H1 (cell line): ENCODE measurements around the gene SLC23A3. TPM values are rescaled to one million over a fixed set of nuclear protein-coding genes. Genes with fewer than 3 reads are reported as not detected.

Source experiments
- CTCF ChIA-PET: fragments of 300-600 bp; sonication (Branson Sonifier 250); formaldehyde crosslinking; loops from one replicate; lab custom pipeline; 2021; ENCODE audit not compliant: partially characterized antibody; lab: Charles Lee
- POLR2A ChIA-PET: fragments of 300-600 bp; sonication (Branson Sonifier 250); formaldehyde crosslinking; loops from one replicate; lab custom pipeline; 2021; ENCODE audit warnings: inconsistent platforms; ENCODE audit not compliant: partially characterized antibody; lab: Charles Lee
- DNase-seq, 2 experiments: peaks; one replicate each; pipeline versions ENCODE4 v3.0.0 to v3.0.0-alpha.2; 2010 to 2022; ENCODE audit warnings: low spot score in 2 of 2, low read depth in 1 of 2, mixed read lengths in 1 of 2
- FAIRE-seq: peaks from 2 replicates; lab custom pipeline; 2011; peaks lifted over from hg19 to GRCh38; lab: Jason Lieb, UNC
- H2AFZ ChIP-seq: 2 replicates; pipeline ENCODE4 v1.8.1; 2012; ENCODE audit warnings: low read length, inconsistent platforms
- H2AK5ac ChIP-seq: 2 replicates; pipeline ENCODE4 v1.6.1; 2013; ENCODE audit warnings: low read depth, low read length
- H2BK120ac ChIP-seq: replicated peaks from 2 replicates; pipeline ENCODE3; 2013; ENCODE audit warnings: low read depth, low read length, inconsistent platforms
- H2BK12ac ChIP-seq: 2 replicates; pipeline ENCODE4 v1.6.1; 2013; ENCODE audit warnings: low read depth, low read length
- H2BK15ac ChIP-seq: 2 replicates; pipeline ENCODE4 v1.6.1; 2013; ENCODE audit warnings: low read length
- H2BK20ac ChIP-seq: 2 replicates; pipeline ENCODE4 v1.6.1; 2013; ENCODE audit warnings: low read length
- H2BK5ac ChIP-seq: 2 replicates; pipeline ENCODE4 v1.6.1; 2013; ENCODE audit warnings: low read depth, low read length
- H3K14ac ChIP-seq: 2 replicates; pipeline ENCODE4 v1.6.1; 2013; ENCODE audit warnings: inconsistent platforms; ENCODE audit not compliant: insufficient read length
- H3K18ac ChIP-seq: 2 replicates; pipeline ENCODE4 v1.6.1; 2013; ENCODE audit warnings: low read length; ENCODE audit errors: extremely low read depth
- H3K23ac ChIP-seq: 2 replicates; pipeline ENCODE4 v1.6.1; 2013; ENCODE audit warnings: inconsistent platforms; ENCODE audit not compliant: insufficient read length
- H3K23me2 ChIP-seq: 2 replicates; pipeline ENCODE4 v1.6.1; 2013; ENCODE audit warnings: low read depth, low read length
- H3K27ac ChIP-seq: 2 replicates; pipeline ENCODE4 v1.6.1; 2011; ENCODE audit warnings: low read depth, low read length, inconsistent platforms
- H3K27me3 ChIP-seq, 4 experiments: replicated peaks in 1 of 4; 1 replicate in 1 of 4; 2 replicates in 3 of 4; pipeline versions ENCODE4 v1.6.1 to v1.8.1; 2011 to 2013; ENCODE audit warnings: low read length in 3 of 4, mild to moderate bottlenecking in 3 of 4, inconsistent platforms in 2 of 4, mixed read lengths in 2 of 4, moderate library complexity in 1 of 4; ENCODE audit not compliant: control insufficient read depth in 3 of 4, insufficient read depth in 3 of 4; ENCODE audit errors: extremely low read depth in 1 of 4
- H3K36me3 ChIP-seq, 4 experiments: 2 replicates each; pipeline versions ENCODE4 v1.6.1 to v1.8.1; 2011 to 2013; ENCODE audit warnings: mild to moderate bottlenecking in 4 of 4, low read length in 3 of 4, moderate library complexity in 2 of 4, control low read depth in 1 of 4, inconsistent platforms in 1 of 4; ENCODE audit not compliant: insufficient read depth in 4 of 4, control insufficient read depth in 2 of 4
- H3K4ac ChIP-seq: replicated peaks from 2 replicates; pipeline ENCODE3; 2013; ENCODE audit warnings: low read length, low read depth, mixed read lengths, inconsistent platforms; ENCODE audit not compliant: insufficient read length
- H3K4me1 ChIP-seq, 4 experiments: replicated peaks in 1 of 4; 1 replicate in 1 of 4; 2 replicates in 3 of 4; pipeline versions ENCODE4 v1.6.1 to v1.8.1; 2011 to 2013; ENCODE audit warnings: low read length in 3 of 4, inconsistent platforms in 2 of 4, mixed read lengths in 1 of 4; ENCODE audit not compliant: insufficient read depth in 4 of 4, control insufficient read depth in 3 of 4
- H3K4me2 ChIP-seq, 2 experiments: 2 replicates each; pipeline versions ENCODE4 v1.6.1 to v1.8.1; 2011 to 2013; ENCODE audit warnings: low read depth in 2 of 2, low read length in 2 of 2, control low read depth in 1 of 2, inconsistent platforms in 1 of 2, mild to moderate bottlenecking in 1 of 2; ENCODE audit not compliant: insufficient read depth in 1 of 2
- H3K4me3 ChIP-seq, 4 experiments: fragments of 200-600, 300-600 bp in 1 of 4; sonication (generic), shearing (Covaris generic), sonication (Bioruptor Twin) in 1 of 4; 2 replicates each; pipeline versions ENCODE4 v1.5.1 to v1.8.1; 2011 to 2016; ENCODE audit warnings: low read length in 4 of 4, low read depth in 3 of 4, control low read depth in 2 of 4, inconsistent platforms in 2 of 4, mild to moderate bottlenecking in 2 of 4, mixed read lengths in 1 of 4, moderate library complexity in 1 of 4; ENCODE audit not compliant: insufficient read depth in 2 of 4; ENCODE audit errors: extremely low read depth in 1 of 4
- H3K56ac ChIP-seq: replicated peaks from 2 replicates; pipeline ENCODE3; 2013; ENCODE audit warnings: low read depth, mild to moderate bottlenecking, mixed read lengths, low read length, inconsistent platforms; ENCODE audit not compliant: insufficient read length
- H3K79me1 ChIP-seq: 2 replicates; pipeline ENCODE4 v1.6.1; 2013; ENCODE audit warnings: low read depth, low read length, control low read depth
- H3K79me2 ChIP-seq, 2 experiments: 2 replicates each; pipeline versions ENCODE4 v1.6.1 to v1.8.1; 2012 to 2013; ENCODE audit warnings: low read length in 2 of 2, mild to moderate bottlenecking in 2 of 2, inconsistent platforms in 1 of 2; ENCODE audit not compliant: insufficient read depth in 2 of 2, control insufficient read depth in 1 of 2
- H3K9ac ChIP-seq, 4 experiments: replicated peaks in 1 of 4; 1 replicate in 1 of 4; 2 replicates in 3 of 4; pipeline versions ENCODE4 v1.6.1 to v1.8.1; 2011 to 2013; ENCODE audit warnings: low read depth in 3 of 4, low read length in 3 of 4, control low read depth in 2 of 4, mild to moderate bottlenecking in 2 of 4, moderate library complexity in 2 of 4, inconsistent platforms in 1 of 4; ENCODE audit errors: extremely low read depth in 1 of 4
- H3K9me3 ChIP-seq, 2 experiments: 2 replicates each; pipeline versions ENCODE4 v1.6.1 to v1.8.1; 2012 to 2013; ENCODE audit warnings: mild to moderate bottlenecking in 2 of 2, moderate library complexity in 2 of 2, control low read depth in 1 of 2, inconsistent platforms in 1 of 2, low read depth in 1 of 2, low read length in 1 of 2, mixed read lengths in 1 of 2; ENCODE audit not compliant: insufficient read depth in 2 of 2
- H4K20me1 ChIP-seq, 2 experiments: replicated peaks in 1 of 2; 2 replicates each; pipeline versions ENCODE3 to v1.8.1; 2011 to 2013; ENCODE audit warnings: inconsistent platforms in 2 of 2, low read length in 2 of 2, mild to moderate bottlenecking in 1 of 2; ENCODE audit not compliant: insufficient read depth in 2 of 2, control insufficient read depth in 1 of 2
- H4K5ac ChIP-seq: 2 replicates; pipeline ENCODE4 v1.6.1; 2013; ENCODE audit warnings: low read length, low read depth, mixed read lengths, inconsistent platforms; ENCODE audit not compliant: insufficient read length
- H4K8ac ChIP-seq: 2 replicates; pipeline ENCODE4 v1.8.0; 2013; ENCODE audit warnings: mild to moderate bottlenecking, moderate library complexity, low read length, inconsistent platforms; ENCODE audit not compliant: insufficient read depth; ENCODE audit errors: extremely low read depth
- H4K91ac ChIP-seq: replicated peaks from 2 replicates; pipeline ENCODE3; 2013; ENCODE audit warnings: low read length, mixed read lengths, inconsistent platforms; ENCODE audit not compliant: insufficient read length
- BACH1 ChIP-seq: IDR thresholded peaks from 2 replicates; pipeline ENCODE4 v1.6.1; 2012; ENCODE audit warnings: low read length, improper control_type of control experiment
- GTF2F1 ChIP-seq: IDR thresholded peaks from 2 replicates; pipeline ENCODE4 v1.6.1; 2012; ENCODE audit warnings: low read depth, low read length, improper control_type of control experiment, borderline replicate concordance
- HDAC6 ChIP-seq: IDR thresholded peaks from one replicate; pipeline ENCODE4 v1.7.1; 2012; ENCODE audit warnings: low read depth, mild to moderate bottlenecking, inconsistent platforms, low read length, moderate library complexity
- NANOG ChIP-seq: IDR thresholded peaks from 2 replicates; pipeline ENCODE4 v1.6.1; 2011; ENCODE audit warnings: low read length, low read depth, mild to moderate bottlenecking, inconsistent platforms; ENCODE audit not compliant: insufficient read depth, poor library complexity, severe bottlenecking
- NRF1 ChIP-seq: IDR thresholded peaks from 2 replicates; pipeline ENCODE4 v1.6.1; 2011; ENCODE audit warnings: mild to moderate bottlenecking, low read depth, low read length, improper control_type of control experiment
- POU5F1 ChIP-seq: IDR thresholded peaks from 2 replicates; pipeline ENCODE4 v1.6.1; 2011; ENCODE audit warnings: low read depth, mild to moderate bottlenecking, low read length, moderate library complexity
- RAD21 ChIP-seq, 2 experiments: IDR thresholded peaks in 1 of 2; conservative IDR thresholded peaks in 1 of 2; 2 replicates each; pipeline ENCODE4 v1.6.1; 2011; ENCODE audit warnings: low read depth in 2 of 2, low read length in 2 of 2, improper control_type of control experiment in 1 of 2, inconsistent platforms in 1 of 2, mild to moderate bottlenecking in 1 of 2, moderate library complexity in 1 of 2
- SAP30 ChIP-seq: fragments of 300-600 bp; sonication (generic); IDR thresholded peaks from 2 replicates; pipeline ENCODE4 v1.7.1; 2012; ENCODE audit warnings: low read length, moderate library complexity, mild to moderate bottlenecking, inconsistent platforms; ENCODE audit not compliant: insufficient read depth, insufficient replicate concordance
- TAF1 ChIP-seq: IDR thresholded peaks from 2 replicates; pipeline ENCODE4 v1.6.1; 2011; ENCODE audit warnings: mild to moderate bottlenecking, low read depth, low read length
- ZNF274 ChIP-seq: IDR thresholded peaks from 2 replicates; pipeline ENCODE4 v1.7.0; 2012; ENCODE audit warnings: low read length, borderline replicate concordance; ENCODE audit errors: extremely low read depth
- WGBS, 2 experiments: shearing (Covaris generic) in 1 of 2; methylation state at CpG; one replicate each; pipeline versions ENCODE4 v1.1.6 to v1.1.7; 2013 to 2015; ENCODE audit warnings: low lambda C conversion rate in 2 of 2, mixed read lengths in 2 of 2, inconsistent platforms in 1 of 2, low coverage in 1 of 2, missing lambda C conversion rate in 1 of 2; ENCODE audit not compliant: insufficient replicate concordance in 2 of 2, insufficient coverage in 1 of 2, insufficient read length in 1 of 2; ENCODE audit errors: extremely low coverage in 1 of 2, missing lambda C conversion rate in 1 of 2; 5-methylcytosine and 5-hydroxymethylcytosine counted together
- polyA plus RNA-seq, 7 experiments: library from polyadenylated mRNA; depleted of rRNA in 3 of 7; stranded (reverse) in 5 of 7; unstranded in 2 of 7; fragments of >200 nt in 5 of 7; fragments of 200-250 nt in 2 of 7; gene quantifications; 1 replicate in 5 of 7; 2 replicates in 1 of 7; 4 replicates in 1 of 7; pipeline versions ENCODE4 v1.2.1 to v1.2.3, GENCODE V29; 2011 to 2013; ENCODE audit warnings: missing spikeins in 2 of 7, mixed read lengths in 2 of 7
- total RNA-seq: library from RNA; stranded (reverse); fragmentation: NEBNext Ultra II Directional; extraction: Animal tissue kit (Norgen Biotek cat#: 25700); gene quantifications from 2 replicates; pipeline ENCODE4 v1.2.1, GENCODE V29; 2021

SLC23A3 gene
- total and polyA plus RNA-seq, 2 of the 8 experiments (the other 6 are each of a cell fraction or from before 2014, with no cell fraction given), result 0.35 to 0.84 TPM

DNA sequence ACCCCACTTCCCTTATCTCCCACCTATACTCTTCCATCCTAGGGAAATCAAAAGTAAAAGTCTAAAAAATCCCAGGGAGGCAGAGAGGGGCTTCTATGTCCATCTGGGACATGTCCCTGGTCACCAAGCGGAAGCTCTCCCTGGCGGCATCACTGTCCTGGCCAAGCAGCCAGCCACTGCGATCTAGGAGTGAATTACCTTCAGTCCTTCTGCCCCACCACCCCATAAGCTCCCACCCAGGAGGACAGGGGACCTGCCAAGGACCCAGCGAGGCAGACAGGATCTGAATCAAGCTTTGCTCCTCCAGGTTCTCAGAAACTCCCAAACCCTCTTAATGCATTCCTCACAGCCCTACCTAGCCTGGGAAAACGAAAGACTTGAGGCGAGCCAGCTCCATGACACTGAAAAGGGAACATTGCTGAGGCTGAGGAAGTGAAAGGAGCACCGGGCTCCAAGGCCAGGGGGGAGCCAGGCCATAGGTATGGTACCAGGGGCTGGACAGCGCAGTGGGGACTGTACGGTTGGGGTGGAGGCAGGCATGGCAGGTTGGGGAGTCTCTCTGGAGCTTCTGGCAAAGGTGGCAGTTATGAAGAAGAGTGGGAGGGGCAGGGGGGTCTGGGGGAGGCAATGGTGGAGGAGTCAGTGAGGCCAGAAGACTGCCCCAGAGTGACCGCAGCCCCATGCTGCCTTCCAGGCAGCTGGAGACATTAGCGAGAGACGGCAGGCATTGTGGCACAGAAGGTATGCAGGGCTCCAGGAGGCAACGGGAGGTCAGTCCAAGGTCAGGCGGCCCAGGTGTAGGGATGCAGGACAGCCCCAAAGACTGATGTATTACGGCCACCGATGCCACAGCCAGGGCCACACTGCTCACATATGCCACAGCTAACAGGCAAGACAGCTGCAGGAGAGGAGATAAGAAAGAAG, 2.7 kb upstream of the SLC23A3 start:
- Histone ChIP-seq H3K18ac (no peak overlapping the region), H2BK120ac (no peak overlapping the region), H3K9me3 (no peaks in the 10 kb centered on the region), H3K79me2 (no peaks in the 10 kb centered on the region), H3K27me3 (no peaks in the 10 kb centered on the region), H2BK5ac (no peak overlapping the region), H3K56ac (no peak overlapping the region), H2BK20ac (no peak overlapping the region), H3K4me2 (no peak overlapping the region), H3K4me3 (no peak overlapping the region), H3K4me1 (peaks cover 0 to 7% (median 2%) of the 10 kb centered on the region in 4 experiments; a peak in 2 of 7 replicates), H3K23ac (no peak overlapping the region), H3K9ac (no peak overlapping the region), H2AFZ (no peak overlapping the region), H3K14ac (no peak overlapping the region), H3K79me1 (no peaks in the 10 kb centered on the region), H4K5ac (no peak overlapping the region), H2AK5ac (no peak overlapping the region), H2BK12ac (no peak overlapping the region), H3K27ac (no peak overlapping the region), H3K4ac (no peak overlapping the region), H4K8ac (no peak overlapping the region), H3K36me3 (peaks cover 0 to 7% (median 3%) of the 10 kb centered on the region in 4 experiments; a peak in 2 of 8 replicates), H3K23me2 (peaks cover 4% of the 10 kb centered on the region; the same call in 1 of the 2 replicates), H4K20me1 (peaks cover 0 to 1% of the 10 kb centered on the region in 2 experiments), H4K91ac (no peak overlapping the region), H2BK15ac (no peak overlapping the region)
- FAIRE-seq, result no peak
- POLR2A ChIA-PET, result interaction anchor here (2.2 to 2.5 kb wide), 2 partner anchors 34 to 45 kb away, joined by 6 to 7 read pairs; partner anchors contain the start of gene ZFAND2B
- DNase-seq, result no peak
- CTCF ChIA-PET, result interaction anchor here (0.7 to 8.3 kb wide), 18 partner anchors 9 to 357 kb away, joined by 3 to 71 read pairs (median 5); partner anchors contain the start of genes NHEJ1 and ZFAND2B
- WGBS, 2 experiments, result 90% methylated on average over 16 of the region's 16 CpGs; no CpG with 5 or more reads in 1 of the 2 experiments
- TF ChIP-seq ZNF274 (no peak), GTF2F1 (no peak), SAP30 (no peak), POU5F1 (no peak), TAF1 (no peak), NANOG (no peak), NRF1 (no peak), BACH1 (no peak), HDAC6 (no peak), RAD21 (IDR thresholded peaks at IDR 0.05 in 1 of 2, conservative IDR thresholded peaks at IDR 0.05 in 1 of 2; ENCODE audit: low read depth in 2 of 2, low read length in 2 of 2) (no peak)
